GM04504 (cell line): ENCODE measurements around the gene RAB11FIP4.

Experiments used
- DNase-seq: peaks from one replicate; pipeline ENCODE4 v3.0.0-alpha.2; 2012; ENCODE audit warnings: low read depth

The RAB11FIP4 gene

DNA sequence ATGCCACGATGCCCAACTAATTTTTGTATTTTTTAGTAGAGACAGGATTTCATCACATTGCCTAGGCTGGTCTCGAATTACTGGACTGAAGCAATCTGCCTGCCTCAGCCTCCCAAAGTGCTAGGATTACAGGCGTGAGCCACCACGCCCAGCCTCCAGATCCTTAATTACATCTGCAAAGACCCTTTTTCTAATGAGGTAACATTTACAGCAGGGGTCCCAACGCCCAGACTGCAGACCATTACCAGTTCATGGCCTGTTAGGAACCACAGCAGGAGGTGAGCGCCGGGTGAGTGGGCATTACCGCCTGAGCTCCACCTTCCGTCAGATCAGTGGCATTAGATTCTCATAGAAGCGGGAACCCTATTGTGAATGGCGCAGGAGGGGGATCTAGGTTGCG, 4.0 kb upstream of the RAB11FIP4 start:
- DNase-seq, result no peak

DNA sequence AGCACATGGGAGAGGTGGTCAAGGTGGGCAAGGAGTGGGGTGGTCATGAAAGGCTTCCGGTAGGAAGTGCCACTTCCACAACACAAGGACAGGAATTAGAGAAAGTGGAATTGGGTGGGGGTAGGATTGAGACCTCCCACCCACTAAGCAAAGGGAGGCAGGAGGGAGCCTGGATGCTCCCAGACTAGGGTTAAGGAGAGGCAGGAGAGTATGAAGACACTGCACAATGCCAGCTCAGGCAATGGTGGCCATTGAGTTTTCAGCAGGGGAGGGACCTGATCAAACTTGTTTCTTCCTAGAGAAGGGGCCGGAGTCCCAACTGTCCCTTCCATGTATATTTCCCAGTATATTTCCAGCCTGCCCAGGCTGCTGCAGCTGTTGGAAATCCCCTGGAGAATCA, 3.1 kb upstream of the RAB11FIP4 start:
- no peak for DNase-seq

DNA sequence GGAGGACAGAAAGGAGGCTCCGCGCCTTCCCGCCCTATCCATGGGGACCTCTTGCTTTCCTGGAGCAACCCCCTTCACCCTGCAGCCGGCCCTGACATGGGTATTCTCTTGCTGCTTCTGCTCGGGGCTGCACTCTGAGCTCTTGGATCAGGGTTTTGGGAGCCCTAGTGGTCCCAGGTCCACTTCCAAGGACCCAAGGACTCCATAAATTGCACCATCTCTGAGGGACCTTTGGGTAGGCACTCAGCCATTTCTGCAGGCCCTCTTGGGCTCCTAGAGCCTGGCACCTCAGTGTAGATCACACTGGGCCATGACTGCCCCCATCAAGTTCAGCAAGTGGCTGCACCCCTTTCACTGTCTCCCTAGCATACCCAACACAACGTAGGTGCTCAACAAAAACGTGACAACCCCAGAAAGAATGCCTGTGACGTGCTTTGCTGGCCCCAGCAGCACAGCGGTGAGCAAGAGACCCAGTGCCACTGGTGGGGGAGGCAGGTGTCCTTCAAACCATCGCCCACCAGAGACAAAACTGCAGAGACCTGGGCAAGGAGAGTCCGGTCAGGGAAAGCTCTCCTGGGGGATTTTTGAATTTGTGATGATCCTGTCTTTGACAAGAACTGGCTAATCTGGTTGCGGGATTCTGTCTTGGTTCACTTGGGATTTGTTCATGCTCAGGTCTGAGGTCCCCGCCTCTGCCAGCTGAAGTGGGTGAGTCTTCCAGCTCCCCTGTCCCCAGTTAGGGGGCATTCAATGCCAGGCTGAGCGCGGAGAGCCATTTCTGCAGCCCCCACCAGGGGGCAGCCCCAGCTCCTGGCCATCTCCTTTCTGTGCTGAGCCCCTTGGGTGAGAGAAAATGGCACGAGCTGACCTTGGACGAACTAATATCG, 2.5 kb upstream of the RAB11FIP4 start:
- DNase-seq, result no peak

DNA sequence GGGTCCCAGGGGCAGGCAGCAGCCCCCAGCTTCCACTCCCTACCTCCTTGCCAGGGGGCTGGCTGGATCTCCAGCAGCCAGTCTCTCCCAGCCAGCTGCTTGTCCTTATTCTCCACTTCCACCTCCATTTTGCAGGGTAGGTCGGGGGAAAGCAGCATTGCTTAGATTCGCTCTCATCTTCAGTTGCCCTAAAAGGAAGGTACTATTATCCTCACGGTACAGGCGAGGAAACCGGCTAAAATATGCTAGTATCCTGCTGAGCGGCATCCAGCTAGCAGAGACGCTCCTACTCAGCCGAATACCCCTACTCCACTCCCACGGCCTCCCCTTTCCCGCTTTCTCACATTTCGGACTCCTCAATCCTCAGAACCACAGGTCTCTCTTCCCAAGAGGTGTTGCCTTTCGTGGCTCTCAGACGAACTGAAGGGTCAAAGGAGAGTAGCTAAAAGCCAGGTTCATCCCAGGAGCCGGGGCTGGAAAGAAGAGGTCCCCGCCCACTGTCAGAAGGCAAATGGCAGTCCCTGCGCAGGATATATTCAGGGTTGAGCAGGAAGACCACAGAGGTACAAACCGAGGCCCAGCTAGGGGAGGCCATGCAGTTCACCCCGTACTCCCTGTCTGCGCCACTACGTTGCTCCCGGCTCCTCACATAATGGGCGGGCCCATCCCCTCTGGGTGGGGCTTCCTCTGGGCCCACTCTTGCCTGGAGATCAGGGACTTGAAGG, 1.7 kb upstream of the RAB11FIP4 start:
- DNase-seq, result no peak

DNA sequence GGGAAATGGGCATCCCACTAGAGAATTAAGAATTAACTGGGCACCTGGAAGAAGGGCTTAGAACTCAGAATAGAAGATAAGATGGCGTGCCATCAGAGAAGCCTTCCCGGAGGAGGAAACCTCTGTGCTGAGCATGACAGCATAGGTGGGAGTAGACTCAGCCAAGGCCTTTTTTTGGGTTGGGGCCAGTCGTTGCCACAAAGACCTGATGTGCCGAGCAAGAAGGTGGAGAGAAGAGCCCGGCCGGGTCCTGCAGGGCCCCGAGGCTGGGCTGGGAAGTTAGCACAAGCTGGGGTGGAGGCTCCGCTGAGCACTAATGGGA, 1.1 kb upstream of the RAB11FIP4 start:
- DNase-seq, result no peak

DNA sequence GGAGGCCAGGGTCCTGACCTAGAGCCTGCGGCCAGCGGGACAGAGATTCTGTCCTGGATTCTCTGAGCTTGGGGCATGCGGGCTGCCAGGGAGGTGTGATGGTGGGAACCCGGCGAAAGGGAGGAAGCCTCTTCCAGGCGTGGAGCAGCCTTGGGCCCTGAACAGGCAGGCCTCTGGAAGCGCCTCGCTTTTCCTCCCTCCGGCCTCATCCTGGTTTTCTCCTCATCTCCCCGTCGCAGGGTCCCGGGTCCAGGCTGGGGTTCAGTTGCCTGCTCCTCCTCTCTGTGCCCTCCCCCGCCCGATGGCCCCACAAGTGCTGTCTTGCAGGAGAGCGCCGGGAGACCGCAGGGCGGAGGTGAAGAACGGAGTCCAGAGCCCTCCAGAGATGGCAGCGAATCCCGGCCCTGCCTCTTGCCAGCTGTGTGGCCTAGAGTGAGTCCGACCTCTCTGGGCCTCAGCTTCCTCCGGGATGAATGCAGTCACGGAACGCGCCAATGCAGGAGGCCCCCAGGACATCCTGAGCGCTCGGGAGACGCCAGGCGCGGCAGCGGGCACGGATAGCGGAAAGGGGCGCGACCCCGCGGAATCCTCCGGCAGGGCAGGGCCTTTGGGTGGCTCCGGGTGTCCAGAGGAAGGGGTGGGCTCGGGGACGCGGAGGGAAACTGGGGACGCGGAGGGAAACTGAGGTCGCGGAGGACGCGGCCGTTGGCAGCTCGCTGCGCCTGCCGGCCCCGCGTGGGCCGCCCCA, 553 bp upstream of the RAB11FIP4 start:
- no peak for DNase-seq

DNA sequence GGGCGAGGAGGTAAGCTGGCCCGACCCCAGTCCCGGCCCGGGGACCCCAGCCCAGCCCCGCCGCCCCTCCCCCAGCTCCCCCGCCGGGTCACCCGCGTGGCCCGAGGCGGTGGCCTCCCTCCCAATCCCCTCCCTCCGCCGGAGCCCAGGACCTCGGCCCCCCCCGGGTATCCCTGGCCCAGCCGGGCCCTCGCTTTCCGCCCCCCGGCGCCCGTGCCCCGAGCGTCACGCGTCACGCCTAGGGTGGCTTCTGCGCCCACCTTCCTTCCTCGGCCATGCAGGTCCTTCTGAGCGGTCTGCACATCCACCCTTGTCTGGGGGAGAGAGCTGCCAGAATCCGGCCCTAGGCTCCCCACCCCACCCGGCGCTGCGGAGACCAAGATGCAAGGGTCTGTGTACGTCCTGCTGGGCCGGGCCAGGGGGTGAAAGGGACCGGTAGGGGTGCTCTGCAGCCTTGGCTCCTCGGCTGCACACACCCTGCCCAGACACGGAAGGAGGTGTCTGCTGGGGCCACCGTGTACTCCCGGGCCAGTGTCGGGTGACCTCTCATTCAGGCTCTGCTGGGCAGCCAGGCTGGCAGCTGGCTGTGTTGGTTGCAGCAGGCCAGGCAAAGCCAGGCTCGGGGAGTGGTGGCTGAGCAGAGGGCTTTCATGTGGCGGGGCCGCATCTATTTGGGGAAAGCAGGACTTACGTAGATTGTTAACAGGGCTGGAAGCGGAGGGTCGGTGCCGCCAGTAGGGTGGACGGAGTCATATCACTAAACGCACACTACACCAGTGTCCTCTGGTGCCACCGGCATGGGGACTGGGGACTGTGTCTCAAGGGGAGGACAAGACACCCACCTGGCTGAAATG, 754 bp downstream of the RAB11FIP4 start:
- no peak for DNase-seq

DNA sequence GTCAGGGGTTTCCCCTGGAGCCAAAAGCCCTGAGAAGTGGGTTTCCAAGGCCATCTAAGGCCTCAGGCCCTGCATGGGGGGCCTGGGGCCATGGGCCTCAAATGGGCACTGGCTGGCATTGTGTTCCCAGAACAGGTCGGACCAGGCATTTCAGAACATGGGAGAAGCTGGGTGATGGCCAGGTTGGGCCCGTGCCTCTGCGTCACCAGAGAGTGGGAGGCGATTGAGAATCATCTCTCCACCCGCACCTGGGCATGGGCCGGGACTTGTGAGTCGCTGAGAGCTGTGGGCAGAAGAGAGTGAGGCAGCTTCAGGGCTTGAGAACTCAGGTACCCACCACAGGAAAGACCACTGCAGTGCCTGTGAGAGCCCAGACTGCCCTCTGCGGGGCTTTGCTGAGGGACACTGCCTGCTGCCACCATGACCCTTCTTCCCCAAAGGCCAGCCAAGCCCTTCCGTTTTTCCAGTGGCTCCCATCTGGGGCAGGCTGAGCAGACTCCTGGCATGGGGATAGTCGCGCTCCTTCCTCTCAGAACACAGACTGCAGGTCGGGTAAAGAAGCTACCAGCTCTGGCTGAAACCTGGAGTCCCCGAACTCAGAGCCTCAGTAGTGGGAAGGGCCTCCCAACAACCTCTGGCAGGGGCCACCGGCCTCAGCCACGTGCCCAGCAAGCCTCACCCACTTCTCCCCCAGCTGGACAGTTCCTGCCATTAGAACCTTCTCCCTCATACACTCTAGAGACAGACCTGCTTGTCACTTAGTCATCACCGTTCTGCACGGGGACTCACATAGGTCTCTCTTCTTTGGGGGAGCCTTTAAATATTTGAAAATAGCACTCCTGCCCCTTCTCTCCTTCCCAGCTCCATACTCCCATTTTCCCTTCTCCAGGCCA, 1.6 kb downstream of the RAB11FIP4 start:
- no peak for DNase-seq

DNA sequence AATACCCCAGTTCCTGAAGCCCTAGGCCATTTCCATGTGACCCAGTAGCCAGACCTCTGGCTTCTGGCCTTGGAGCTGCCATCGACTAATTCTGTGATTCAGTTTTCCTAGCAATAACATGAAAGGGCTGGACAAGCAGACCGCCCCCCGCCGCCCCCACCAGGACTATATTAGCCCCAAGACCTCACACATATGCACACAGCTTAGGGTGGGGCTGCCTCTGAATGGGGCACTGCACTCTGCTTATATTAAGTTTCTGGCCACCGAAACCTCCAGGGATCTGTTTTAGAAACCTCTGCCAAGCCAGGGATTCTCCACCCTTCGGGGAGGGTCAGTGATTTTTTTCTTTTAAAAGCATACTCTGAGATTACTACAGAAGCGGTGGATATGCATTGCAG, 2.3 kb downstream of the RAB11FIP4 start:
- no peak for DNase-seq

DNA sequence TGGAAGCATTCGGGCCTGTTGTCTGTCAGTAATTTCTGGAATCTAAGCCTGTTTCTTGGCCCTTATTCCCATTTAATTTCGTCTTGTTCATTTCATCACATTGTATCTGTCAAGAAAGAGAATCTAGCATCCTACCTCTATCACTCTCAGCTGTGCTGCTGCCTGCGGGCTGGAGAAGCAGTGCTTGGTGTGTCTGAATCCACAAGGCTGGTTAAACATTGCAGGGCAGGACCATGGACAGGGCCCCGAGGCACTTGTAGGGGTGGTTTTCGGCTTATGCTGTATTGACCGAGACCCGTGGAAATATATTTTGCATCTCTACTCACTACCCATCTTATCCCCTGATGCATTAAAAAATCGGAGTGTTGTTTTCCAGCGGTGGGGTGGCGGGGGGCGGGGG, 3.1 kb downstream of the RAB11FIP4 start:
- peak; percentile 30 for DNase-seq

DNA sequence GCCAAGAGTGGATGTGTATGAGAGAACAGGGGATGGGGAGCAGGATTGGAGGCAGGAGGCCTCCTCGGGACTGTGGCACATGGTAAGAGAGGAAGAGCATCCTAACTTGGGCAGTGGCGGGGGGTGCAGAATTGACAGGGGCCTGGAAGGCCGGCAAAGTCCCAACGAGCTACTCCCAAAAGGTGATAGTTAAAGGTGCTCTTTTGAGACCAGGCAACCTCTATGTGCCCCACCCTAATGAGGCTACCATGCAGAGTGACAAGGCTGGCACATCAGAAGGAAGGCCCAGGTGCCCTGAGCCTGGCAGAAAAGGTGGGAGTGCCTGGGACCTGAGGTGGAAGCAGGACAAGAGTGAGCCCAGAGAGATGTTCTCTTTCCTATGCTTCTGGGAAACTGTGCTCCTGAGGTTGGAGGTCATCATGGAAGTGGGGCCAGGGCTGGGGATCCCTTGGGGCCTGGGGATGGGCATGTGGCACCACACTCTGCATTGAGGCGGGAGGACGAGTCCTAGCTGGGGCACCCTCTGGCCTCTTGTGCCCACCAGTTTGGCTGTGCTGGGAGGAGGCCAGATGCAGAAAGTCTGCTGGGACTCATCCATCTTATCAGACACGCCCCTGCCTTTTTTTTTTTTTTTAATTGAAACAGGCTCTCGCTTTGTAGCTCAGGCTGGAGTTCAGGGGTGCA, 5.9 kb downstream of the RAB11FIP4 start:
- no peak for DNase-seq

DNA sequence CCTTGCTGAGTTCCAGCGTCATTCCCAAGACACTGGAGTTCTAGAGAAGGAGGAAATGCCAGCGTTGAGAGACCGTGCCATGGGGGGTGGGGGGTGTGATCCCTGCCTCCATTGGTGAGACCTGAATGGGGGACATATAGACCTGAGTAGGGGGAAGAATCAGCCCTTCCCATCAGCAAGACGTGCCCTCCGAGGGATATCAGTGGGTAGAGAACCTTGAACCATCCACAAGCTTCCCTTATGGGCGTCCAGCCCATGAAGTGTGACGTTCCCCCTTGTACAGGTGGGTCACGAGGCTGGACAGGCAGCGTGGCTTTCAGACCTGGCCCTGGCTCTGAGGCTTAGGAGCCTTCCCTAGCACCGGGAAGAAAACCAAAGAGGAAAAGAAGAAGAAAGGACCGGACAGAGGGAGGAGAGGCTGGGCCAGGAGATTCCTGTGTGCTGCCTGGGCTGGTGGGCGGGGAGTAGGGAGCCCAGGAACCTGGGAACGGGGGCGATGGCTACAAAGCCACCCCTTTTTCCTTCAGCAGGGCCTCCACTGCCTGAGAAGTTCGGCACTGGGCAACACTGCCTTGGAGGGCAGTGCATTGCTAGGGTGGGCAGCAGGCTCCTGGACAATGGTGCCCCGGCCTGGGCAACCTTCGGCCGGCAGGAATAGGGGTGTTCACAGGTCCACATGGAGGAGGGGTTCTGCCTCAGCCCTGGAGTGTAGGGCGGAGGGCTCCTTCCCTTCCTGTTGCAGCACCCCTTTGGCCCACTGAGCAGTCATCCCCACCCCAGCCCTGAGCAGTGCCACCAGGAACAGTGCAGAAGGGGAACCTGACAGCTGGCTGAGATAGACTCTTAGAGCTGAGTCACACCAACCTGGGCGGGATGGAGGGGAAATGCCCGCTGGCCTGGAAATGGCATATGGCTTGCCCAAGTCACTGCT, 7.2 kb downstream of the RAB11FIP4 start:
- no peak for DNase-seq

DNA sequence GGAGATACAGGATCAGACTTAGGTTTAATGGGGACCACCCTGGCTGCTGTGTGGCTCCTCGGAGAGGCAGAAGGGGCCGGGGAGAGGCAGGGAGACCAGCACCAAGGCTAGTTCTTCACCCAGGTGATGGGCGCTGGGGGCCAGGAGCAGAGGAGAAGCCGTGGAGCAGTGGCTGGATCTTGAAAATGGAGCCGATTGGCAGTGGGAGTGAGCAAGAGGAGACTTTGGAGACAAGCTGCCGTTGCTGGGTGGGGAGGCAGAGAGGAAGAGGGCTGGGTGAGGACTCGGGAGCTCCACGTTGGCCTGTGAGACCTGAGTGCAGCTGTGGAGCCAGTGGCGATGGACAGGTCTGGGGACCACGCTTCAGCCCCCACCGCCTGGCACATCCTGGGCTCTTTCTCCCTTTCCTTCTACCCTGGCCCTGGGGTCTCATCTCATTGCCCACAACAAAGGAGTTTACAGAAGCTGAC, 9.0 kb downstream of the RAB11FIP4 start:
- DNase-seq, result no peak

DNA sequence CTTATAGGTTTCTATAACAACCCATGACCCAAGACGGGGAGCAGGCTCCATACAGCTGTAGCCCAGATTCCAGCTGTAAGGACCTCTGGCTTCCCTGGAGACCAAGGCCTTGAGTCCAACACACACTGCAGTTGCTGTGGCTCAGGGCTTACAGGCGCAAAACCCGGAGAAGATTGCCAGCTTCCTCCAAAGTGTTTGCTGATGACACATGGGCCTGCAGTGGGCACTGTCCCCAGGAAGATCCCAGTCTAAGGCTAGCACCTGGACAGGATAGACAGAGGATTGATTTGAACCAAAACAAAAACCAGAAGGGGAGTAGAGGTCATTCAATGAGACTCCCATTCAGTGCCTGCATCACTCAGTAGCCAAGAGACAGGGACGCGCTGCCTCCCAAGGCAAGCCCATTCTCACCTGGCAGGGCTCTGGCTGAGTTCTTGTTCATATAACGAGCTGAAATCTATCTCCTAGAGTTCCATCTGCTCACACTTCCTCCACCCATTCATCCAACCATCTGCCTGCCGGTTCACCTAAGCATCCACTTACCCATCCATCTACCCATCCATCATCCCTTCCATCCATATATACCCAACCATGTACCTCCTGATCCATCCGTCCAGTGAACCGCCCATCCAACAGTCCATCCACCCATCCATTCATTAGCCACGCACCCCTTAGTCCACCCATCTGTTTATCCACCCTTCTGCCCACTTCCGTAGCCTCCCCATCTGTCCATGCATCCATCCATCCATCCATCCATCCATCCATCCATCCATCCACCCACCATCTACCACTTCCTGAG, 10.2 kb downstream of the RAB11FIP4 start:
- no peak for DNase-seq

DNA sequence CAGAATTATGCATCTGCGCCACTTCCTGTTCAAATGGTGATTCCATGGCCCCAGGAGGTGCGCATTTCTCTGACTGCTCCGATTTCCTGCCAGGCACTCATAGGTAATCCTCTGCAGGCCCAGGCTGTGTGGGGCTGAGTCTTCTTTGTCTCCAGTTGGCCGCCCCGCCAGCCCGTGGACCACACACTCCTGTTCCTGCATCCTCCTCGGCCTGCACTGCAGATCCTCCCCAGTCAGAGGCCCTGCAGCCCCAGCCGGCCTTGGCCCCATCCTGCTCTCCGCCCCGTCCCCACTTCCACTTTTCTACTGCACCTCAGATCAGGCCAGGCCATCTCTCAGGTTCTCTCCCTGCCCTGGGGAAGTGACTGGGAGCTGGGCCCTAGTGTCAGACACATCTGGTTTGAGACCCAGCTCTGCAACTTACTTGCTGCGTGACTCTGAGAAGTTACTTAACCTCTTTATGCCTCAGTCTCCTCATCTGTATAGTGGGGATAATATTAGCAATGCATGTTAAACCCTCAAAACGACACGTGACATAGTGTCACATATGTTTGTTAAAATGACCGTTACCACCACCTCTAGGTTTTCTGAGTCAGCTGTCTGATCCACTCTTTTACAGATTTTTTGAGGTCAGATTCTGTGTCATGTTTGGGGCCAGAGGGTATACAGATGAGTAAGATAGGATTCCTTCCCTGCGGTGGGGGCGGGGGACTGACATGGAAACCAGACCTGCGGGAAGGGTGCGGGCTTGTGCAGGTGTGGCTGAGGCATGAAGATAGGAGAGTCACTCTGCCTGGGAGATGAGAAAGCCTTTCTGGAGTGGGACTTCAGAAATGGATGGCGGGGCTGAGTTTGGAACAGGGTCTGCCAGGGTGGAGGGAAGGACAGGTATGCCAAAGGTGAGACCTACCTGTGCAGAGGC, 12.8 kb downstream of the RAB11FIP4 start:
- DNase-seq, result no peak

DNA sequence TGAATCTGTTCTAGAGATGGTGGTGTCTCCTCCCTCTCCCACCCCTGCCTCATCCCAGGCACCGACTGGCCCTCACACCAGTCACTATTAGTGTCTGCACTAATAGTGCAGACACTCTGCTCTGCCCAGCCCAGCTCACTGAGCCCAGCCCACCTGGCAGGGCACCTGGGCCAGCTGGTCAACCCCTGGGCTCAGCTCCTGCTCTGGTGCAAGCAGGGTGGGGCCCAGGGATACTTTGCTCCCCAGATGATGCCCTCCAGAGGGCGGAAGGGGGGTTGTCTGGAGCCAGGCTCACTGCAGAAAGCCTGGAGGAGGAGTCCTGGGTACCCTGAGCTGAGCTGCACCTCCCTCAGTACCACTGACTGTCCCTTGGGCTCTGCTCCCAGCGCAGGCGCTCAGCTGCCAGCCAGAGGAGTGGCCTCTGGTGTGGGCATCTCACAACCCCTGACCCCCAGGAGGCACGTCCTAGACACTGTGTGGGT, 14.5 kb downstream of the RAB11FIP4 start:
- DNase-seq, result no peak

DNA sequence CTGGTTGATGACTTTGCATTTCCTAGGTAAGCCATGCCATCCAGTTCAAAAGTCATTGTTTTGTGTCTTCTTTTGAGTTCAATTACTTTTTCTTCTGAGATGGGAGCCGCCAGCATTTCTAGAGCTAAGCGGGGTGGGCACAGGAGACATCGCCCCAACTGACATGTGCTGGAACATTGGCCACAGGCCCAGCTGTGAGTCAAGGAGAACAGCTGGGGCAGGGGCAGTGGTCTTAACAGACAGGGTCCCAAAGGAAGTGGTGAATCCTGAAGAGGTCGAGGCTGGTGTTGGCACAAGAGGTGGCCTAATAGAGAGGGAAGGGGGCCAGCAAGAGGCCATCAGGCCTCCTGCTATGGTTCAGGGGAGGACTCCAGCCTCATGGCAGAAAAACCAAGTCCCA, 17.1 kb downstream of the RAB11FIP4 start:
- no peak for DNase-seq
